Fibroblast of pulmonary artery (primary cell): ENCODE results near the gene CSF1.
"Not testable (repeated sequence)": the region's sequence is repeated elsewhere in the genome, so short reads cannot be mapped to it uniquely, and the experiment has no call there.

Source experiments
- DNase-seq: peaks from one replicate; pipeline ENCODE4 v3.0.0-alpha.2; 2010; ENCODE audit warnings: low read depth
- H3K4me3 ChIP-seq: replicated peaks from 2 replicates; pipeline ENCODE4 v1.5.1; 2011; ENCODE audit warnings: low read depth, mild to moderate bottlenecking, control low read depth, low read length, moderate library complexity
- TF ChIP-seq, protein P1 (sequence below): IDR thresholded peaks from 2 replicates; pipeline ENCODE4 v1.5.1; 2011; ENCODE audit warnings: mild to moderate bottlenecking, control low read depth, low read length, inconsistent platforms; ENCODE audit errors: missing control alignments

CSF1 gene, protein sequence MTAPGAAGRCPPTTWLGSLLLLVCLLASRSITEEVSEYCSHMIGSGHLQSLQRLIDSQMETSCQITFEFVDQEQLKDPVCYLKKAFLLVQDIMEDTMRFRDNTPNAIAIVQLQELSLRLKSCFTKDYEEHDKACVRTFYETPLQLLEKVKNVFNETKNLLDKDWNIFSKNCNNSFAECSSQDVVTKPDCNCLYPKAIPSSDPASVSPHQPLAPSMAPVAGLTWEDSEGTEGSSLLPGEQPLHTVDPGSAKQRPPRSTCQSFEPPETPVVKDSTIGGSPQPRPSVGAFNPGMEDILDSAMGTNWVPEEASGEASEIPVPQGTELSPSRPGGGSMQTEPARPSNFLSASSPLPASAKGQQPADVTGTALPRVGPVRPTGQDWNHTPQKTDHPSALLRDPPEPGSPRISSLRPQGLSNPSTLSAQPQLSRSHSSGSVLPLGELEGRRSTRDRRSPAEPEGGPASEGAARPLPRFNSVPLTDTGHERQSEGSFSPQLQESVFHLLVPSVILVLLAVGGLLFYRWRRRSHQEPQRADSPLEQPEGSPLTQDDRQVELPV

DNA sequence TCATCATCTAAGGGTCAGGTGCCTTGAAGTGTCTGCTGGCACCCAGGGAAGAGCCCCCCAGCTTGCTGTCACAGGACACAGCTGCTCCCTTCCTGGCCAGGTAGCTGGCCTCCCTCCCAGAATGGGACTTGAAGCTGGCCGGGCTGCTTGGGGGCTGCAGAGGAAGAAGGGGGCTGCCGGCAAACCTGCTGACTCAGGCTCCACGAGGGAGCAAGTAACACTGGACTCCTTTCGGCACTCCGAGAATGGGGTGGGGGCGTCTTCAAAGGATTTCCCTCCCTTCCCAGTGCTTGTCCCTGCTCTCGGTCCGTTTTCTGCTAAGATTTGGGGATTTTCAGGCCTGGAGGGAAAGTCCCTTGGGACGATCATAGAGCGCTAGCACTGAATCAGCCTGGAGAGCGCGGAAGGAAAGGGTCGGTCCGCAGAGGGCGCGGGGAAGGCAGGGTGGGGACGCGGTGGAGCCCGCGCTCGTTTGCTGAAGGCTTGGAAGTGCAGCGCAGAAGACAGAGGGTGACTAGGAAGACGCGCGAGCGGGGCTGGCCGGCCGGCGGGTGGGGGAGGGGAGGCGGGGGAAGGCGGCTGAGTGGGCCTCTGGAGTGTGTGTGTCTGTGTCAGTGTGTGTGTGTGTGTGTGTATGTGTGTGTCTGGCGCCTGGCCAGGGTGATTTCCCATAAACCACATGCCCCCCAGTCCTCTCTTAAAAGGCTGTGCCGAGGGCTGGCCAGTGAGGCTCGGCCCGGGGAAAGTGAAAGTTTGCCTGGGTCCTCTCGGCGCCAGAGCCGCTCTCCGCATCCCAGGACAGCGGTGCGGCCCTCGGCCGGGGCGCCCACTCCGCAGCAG, at the start of gene CSF1:
Gene CSF1, plus strand, starts transcription at position 727 of the 840 bp plus-strand sequence. CDS start 175 bp downstream, outside the sequence.
- TF ChIP-seq, protein P1, sequence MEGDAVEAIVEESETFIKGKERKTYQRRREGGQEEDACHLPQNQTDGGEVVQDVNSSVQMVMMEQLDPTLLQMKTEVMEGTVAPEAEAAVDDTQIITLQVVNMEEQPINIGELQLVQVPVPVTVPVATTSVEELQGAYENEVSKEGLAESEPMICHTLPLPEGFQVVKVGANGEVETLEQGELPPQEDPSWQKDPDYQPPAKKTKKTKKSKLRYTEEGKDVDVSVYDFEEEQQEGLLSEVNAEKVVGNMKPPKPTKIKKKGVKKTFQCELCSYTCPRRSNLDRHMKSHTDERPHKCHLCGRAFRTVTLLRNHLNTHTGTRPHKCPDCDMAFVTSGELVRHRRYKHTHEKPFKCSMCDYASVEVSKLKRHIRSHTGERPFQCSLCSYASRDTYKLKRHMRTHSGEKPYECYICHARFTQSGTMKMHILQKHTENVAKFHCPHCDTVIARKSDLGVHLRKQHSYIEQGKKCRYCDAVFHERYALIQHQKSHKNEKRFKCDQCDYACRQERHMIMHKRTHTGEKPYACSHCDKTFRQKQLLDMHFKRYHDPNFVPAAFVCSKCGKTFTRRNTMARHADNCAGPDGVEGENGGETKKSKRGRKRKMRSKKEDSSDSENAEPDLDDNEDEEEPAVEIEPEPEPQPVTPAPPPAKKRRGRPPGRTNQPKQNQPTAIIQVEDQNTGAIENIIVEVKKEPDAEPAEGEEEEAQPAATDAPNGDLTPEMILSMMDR: no peak
- peak within 1 kb of the TSS; percentile 97 for H3K4me3 ChIP-seq
- peak; percentile 95 for DNase-seq

- not testable (repeated sequence) for DNase-seq, H3K4me3 ChIP-seq
Measured at GRCh38 chr1:109861616-109862015, 49.0 kb upstream of the CSF1 start.

- TF ChIP-seq, protein P1: no peak
- DNase-seq: no peak
- H3K4me3 ChIP-seq: no peak overlapping the region
Measured at GRCh38 chr1:109863667-109864046, 47.0 kb upstream of the CSF1 start.

DNA sequence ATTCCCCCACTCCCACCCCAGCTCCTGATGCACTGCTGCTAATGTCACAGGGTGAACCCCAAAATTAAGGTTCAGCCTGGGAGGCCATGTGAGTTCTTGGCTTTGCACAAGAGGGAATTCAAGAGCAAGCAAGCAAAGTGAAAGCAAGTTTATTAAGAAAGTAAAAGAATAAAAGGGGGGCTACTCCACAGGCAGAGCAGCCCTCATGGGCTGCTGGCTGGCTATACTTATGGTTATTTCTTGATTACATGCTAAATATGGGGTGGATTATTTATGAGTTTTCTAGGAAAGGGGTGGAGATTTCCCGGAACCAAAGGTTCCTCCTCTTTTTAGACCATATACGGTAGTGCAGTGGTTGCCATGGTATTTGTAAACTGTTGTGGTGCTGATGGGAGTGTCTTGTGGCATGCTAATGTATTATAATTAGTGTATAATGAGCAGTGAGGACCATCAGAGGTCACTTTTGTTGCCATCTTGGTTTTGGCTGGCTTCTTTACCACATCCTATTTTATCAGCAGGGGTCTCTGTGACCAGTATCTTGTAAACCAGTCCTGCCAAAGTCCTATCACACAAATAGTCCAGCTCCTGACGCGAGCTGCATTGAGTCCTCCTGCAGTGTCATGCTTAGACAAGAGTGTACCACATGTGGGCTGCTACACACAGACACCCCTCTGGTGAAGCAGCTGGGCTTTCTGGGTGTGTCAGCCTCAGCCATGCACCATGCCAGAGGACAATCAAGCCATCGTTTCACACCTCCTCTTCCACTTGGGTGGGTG, 46.4 kb upstream of the CSF1 start:
- TF ChIP-seq, protein P1: no peak
- peak; percentile 63 for DNase-seq
- no peak overlapping the region for H3K4me3 ChIP-seq

DNA sequence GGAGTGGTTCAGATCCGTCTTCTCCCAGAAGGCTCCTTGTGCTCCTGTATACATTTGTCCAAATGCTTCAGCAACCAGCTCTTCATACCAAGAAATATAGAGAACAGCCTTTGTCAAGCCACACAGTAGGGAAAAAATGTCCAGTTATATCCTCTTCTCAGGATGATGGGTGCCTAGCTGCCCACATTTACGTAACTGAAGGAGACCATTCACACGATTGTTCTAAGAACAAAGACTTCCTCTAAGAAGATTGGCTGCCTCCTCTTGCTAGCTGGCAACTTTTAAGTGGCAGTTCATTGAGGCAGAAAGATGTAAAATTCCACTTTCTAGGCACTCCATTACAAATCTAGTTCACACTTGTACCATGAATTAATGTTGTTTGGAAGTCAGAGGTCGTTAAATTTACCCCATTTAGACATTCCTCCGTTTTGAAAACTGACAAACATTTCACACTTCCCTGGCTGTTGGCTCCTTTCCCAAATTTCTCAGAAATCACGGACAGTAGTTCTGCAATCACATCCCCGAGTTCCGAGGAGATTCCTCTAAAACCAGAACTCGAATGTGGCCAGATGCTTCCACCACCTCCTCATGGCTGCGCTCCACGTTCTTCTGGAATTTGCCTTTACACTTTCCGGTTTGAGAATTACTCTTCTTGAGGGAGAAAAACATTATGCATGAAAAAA, 45.6 kb upstream of the CSF1 start:
- TF ChIP-seq, protein P1: no peak
- DNase-seq: peak; percentile 65
- no peak overlapping the region for H3K4me3 ChIP-seq

GRCh38 chr1:109866071-109866470, 44.6 kb upstream of the CSF1 start:
- TF ChIP-seq, protein P1: no peak
- no peak for DNase-seq
- H3K4me3 ChIP-seq: no peak overlapping the region
